ENCODE data around the gene TNPO3.

GRCh38 chr7:128989961-128990360 lies 65.0 kb downstream of the TNPO3 start:
- TF ChIP-seq NFE2L2 (IDR thresholded peaks at IDR 0.05; ENCODE audit: low read depth, low read length): no peak
- TF ChIP-seq MXI1 (IDR thresholded peaks at IDR 0.05; ENCODE audit: borderline replicate concordance, low read depth, low read length): no peak
- TF ChIP-seq RAD21 (IDR thresholded peaks at IDR 0.05; ENCODE audit: low read length): no peak
- TF ChIP-seq, protein P1, sequence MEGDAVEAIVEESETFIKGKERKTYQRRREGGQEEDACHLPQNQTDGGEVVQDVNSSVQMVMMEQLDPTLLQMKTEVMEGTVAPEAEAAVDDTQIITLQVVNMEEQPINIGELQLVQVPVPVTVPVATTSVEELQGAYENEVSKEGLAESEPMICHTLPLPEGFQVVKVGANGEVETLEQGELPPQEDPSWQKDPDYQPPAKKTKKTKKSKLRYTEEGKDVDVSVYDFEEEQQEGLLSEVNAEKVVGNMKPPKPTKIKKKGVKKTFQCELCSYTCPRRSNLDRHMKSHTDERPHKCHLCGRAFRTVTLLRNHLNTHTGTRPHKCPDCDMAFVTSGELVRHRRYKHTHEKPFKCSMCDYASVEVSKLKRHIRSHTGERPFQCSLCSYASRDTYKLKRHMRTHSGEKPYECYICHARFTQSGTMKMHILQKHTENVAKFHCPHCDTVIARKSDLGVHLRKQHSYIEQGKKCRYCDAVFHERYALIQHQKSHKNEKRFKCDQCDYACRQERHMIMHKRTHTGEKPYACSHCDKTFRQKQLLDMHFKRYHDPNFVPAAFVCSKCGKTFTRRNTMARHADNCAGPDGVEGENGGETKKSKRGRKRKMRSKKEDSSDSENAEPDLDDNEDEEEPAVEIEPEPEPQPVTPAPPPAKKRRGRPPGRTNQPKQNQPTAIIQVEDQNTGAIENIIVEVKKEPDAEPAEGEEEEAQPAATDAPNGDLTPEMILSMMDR (conservative IDR thresholded peaks at IDR 0.05; ENCODE audit: low read depth, low read length): no peak
- no peak for TF ChIP-seq FOS (IDR thresholded peaks at IDR 0.05; ENCODE audit: low read depth, low read length)
